Measurements from ENCODE around the gene GNG2. TPM values are rescaled to one million over a fixed set of nuclear protein-coding genes. Genes with fewer than 3 reads are reported as not detected.

Gene GNG2
- total and polyA plus RNA-seq, 2 of the 8 experiments (the other 6 are each of a cell fraction or from before 2014, with no cell fraction given) = 8.2 to 17.9 TPM

- Histone ChIP-seq H4K8ac (ENCODE audit: extremely low read depth, insufficient read depth, low read length) (no peak overlapping the region), H3K9ac (replicated peaks in 1 of 4; ENCODE audit: extremely low read depth in 1 of 4, low read depth in 3 of 4, low read length in 3 of 4) (no peak overlapping the region), H2BK12ac (ENCODE audit: low read depth, low read length) (no peak overlapping the region), H3K9me3 (ENCODE audit: insufficient read depth in 2 of 2, low read depth in 1 of 2, low read length in 1 of 2) (no peaks in the 10 kb centered on the region), H3K18ac (ENCODE audit: extremely low read depth, low read length) (no peak overlapping the region), H3K4me3 (ENCODE audit: extremely low read depth in 1 of 4, insufficient read depth in 2 of 4, low read depth in 3 of 4, low read length in 4 of 4) (no peak overlapping the region), H3K4me1 (replicated peaks in 1 of 4; ENCODE audit: control insufficient read depth in 3 of 4, insufficient read depth in 4 of 4, low read length in 3 of 4) (peaks cover 5 to 10% (median 6%) of the 10 kb centered on the region in 4 experiments), H2AFZ (ENCODE audit: low read length) (no peak overlapping the region), H2AK5ac (ENCODE audit: low read depth, low read length) (no peak overlapping the region), H3K79me2 (ENCODE audit: control insufficient read depth in 1 of 2, insufficient read depth in 2 of 2, low read length in 2 of 2) (no peaks in the 10 kb centered on the region), H2BK15ac (ENCODE audit: low read length) (no peak overlapping the region), H3K79me1 (ENCODE audit: low read depth, low read length) (no peaks in the 10 kb centered on the region), H3K4me2 (ENCODE audit: insufficient read depth in 1 of 2, low read depth in 2 of 2, low read length in 2 of 2) (no peak overlapping the region), H2BK120ac (replicated peaks; ENCODE audit: low read depth, low read length) (no peak overlapping the region), H3K4ac (replicated peaks; ENCODE audit: insufficient read length, low read depth, low read length) (no peak overlapping the region), H2BK20ac (ENCODE audit: low read length) (no peak overlapping the region), H4K91ac (replicated peaks; ENCODE audit: insufficient read length, low read length) (no peak overlapping the region), H3K27me3 (replicated peaks in 1 of 4; ENCODE audit: control insufficient read depth in 3 of 4, extremely low read depth in 1 of 4, insufficient read depth in 3 of 4, low read length in 3 of 4) (peaks cover 0 to 15% (median 8%) of the 10 kb centered on the region in 4 experiments; a peak in 4 of 7 replicates), H2BK5ac (ENCODE audit: low read depth, low read length) (no peak overlapping the region), H3K23ac (ENCODE audit: insufficient read length) (no peak overlapping the region), H3K27ac (ENCODE audit: low read depth, low read length) (no peak overlapping the region), H4K5ac (ENCODE audit: insufficient read length, low read depth, low read length) (no peak overlapping the region), H3K23me2 (ENCODE audit: low read depth, low read length) (peaks cover 6% of the 10 kb centered on the region; the same call in 1 of the 2 replicates), H3K36me3 (ENCODE audit: control insufficient read depth in 2 of 4, insufficient read depth in 4 of 4, low read length in 3 of 4) (no peaks in the 10 kb centered on the region), H4K20me1 (replicated peaks in 1 of 2; ENCODE audit: control insufficient read depth in 1 of 2, insufficient read depth in 2 of 2, low read length in 2 of 2) (no peaks in the 10 kb centered on the region), H3K14ac (ENCODE audit: insufficient read length) (no peak overlapping the region), H3K56ac (replicated peaks; ENCODE audit: insufficient read length, low read depth, low read length) (no peak overlapping the region)
- FAIRE-seq (no peak), DNase-seq (ENCODE audit: low read depth in 1 of 2, low spot score in 2 of 2) (no peak)
- POLR2A ChIA-PET (ENCODE audit: partially characterized antibody) = no interaction called here
- TF ChIP-seq HDAC2 (IDR thresholded peaks at IDR 0.05; ENCODE audit: borderline replicate concordance in 1 of 2, low read depth in 2 of 2, low read length in 2 of 2) = no peak
- no peak for TF ChIP-seq SP1 (IDR thresholded peaks at IDR 0.05; ENCODE audit: low read depth, low read length)
- TF ChIP-seq KDM5A (IDR thresholded peaks at IDR 0.05; ENCODE audit: low read length) = no peak
- TF ChIP-seq TAF7 (optimal IDR thresholded peaks at IDR 0.05; ENCODE audit: borderline replicate concordance, low read depth, low read length) = no peak
- no peak for TF ChIP-seq YY1 (IDR thresholded peaks at IDR 0.05; ENCODE audit: low read depth, low read length)
- TF ChIP-seq, protein P1, sequence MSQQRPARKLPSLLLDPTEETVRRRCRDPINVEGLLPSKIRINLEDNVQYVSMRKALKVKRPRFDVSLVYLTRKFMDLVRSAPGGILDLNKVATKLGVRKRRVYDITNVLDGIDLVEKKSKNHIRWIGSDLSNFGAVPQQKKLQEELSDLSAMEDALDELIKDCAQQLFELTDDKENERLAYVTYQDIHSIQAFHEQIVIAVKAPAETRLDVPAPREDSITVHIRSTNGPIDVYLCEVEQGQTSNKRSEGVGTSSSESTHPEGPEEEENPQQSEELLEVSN (IDR thresholded peaks at IDR 0.05) = no peak
- TF ChIP-seq RXRA (IDR thresholded peaks at IDR 0.05; ENCODE audit: insufficient read depth, low read depth, low read length) = no peak
- no peak for TF ChIP-seq TBP (IDR thresholded peaks at IDR 0.05; ENCODE audit: low read depth, low read length)
- no peak for TF ChIP-seq BACH1 (IDR thresholded peaks at IDR 0.05; ENCODE audit: low read length)
- TF ChIP-seq POLR2A (IDR thresholded peaks at IDR 0.05; ENCODE audit: control extremely low read depth in 1 of 2, low read depth in 2 of 2, low read length in 2 of 2) = no peak
- no peak for TF ChIP-seq CBX5 (IDR thresholded peaks at IDR 0.05; ENCODE audit: low read depth, low read length)
- no peak for TF ChIP-seq POU5F1 (IDR thresholded peaks at IDR 0.05; ENCODE audit: low read depth, low read length)
- CTCF ChIA-PET (ENCODE audit: partially characterized antibody) = interaction anchor here (0.9 kb wide), 1 partner anchor 117 kb away, joined by 4 read pairs; no protein-coding TSS in a partner anchor
- 94% methylated on average over 1 of the region's 1 CpG; no CpG with 5 or more reads in 1 of the 2 experiments for WGBS, 2 experiments (ENCODE audit: extremely low coverage in 1 of 2, insufficient coverage in 1 of 2, insufficient read length in 1 of 2, insufficient replicate concordance in 2 of 2, low coverage in 1 of 2, low lambda C conversion rate in 2 of 2, missing lambda C conversion rate in 1 of 2)
These were observed 2.4 kb downstream of the GNG2 start for GRCh38 chr14:51862860-51863259.
